HG03457 (cell line): ENCODE data around the gene TNFRSF8.
"Not testable (repeated sequence)": the region's sequence is repeated elsewhere in the genome, so short reads cannot be mapped to it uniquely, and the experiment has no call there.

ENCODE experiments used
- ATAC-seq: cut with Tn5 transposase; IDR thresholded peaks from one replicate; pipeline ENCODE4 v1.9.1; 2021; ENCODE audit warnings: moderate number of reproducible peaks; ENCODE audit not compliant: unreplicated experiment

The TNFRSF8 gene

GRCh38 chr1:12063141-12064072 is at the start of gene TNFRSF8:
Gene TNFRSF8 (plus strand): TSS chr1:12063303. CDS start chr1:12063599, 296 bp downstream.
- no peak for ATAC-seq

GRCh38 chr1:12014141-12014991 is 48.7 kb upstream of the TNFRSF8 start:
- no peak for ATAC-seq

GRCh38 chr1:12015001-12015491 is 48.1 kb upstream of the TNFRSF8 start:
- ATAC-seq = no peak

- ATAC-seq = no peak
Observed at GRCh38 chr1:12015499-12015898, 47.6 kb upstream of the TNFRSF8 start.

GRCh38 chr1:12016182-12016581 is 46.9 kb upstream of the TNFRSF8 start:
- no peak for ATAC-seq

- ATAC-seq = no peak
Observed at GRCh38 chr1:12019858-12020509, 43.1 kb upstream of the TNFRSF8 start.

GRCh38 chr1:12021616-12022015 is 41.5 kb upstream of the TNFRSF8 start:
- ATAC-seq = no peak

GRCh38 chr1:12022036-12022435 is 41.1 kb upstream of the TNFRSF8 start:
- ATAC-seq = no peak

GRCh38 chr1:12026586-12026985 is 36.5 kb upstream of the TNFRSF8 start:
- ATAC-seq = no peak

- no peak for ATAC-seq
Observed at GRCh38 chr1:12028248-12028647, 34.9 kb upstream of the TNFRSF8 start.

GRCh38 chr1:12028957-12029511 is 34.1 kb upstream of the TNFRSF8 start:
- no peak for ATAC-seq

GRCh38 chr1:12029720-12030339 is 33.3 kb upstream of the TNFRSF8 start:
- no peak for ATAC-seq

GRCh38 chr1:12031039-12031980 is 31.8 kb upstream of the TNFRSF8 start:
- ATAC-seq = no peak

- ATAC-seq = no peak
Observed at GRCh38 chr1:12032161-12032621, 30.9 kb upstream of the TNFRSF8 start.

- ATAC-seq = not testable (repeated sequence)
Observed at GRCh38 chr1:12033441-12033840, 29.7 kb upstream of the TNFRSF8 start.

GRCh38 chr1:12034381-12034801 is 28.7 kb upstream of the TNFRSF8 start:
- ATAC-seq = no peak

GRCh38 chr1:12035312-12035711 is 27.8 kb upstream of the TNFRSF8 start:
- ATAC-seq = no peak

GRCh38 chr1:12037486-12038355 is 25.4 kb upstream of the TNFRSF8 start:
- no peak for ATAC-seq
